ENCODE data around the gene ILDR1. TPM values are rescaled to one million over a fixed set of nuclear protein-coding genes. Genes with fewer than 3 reads are reported as not detected.
A peak's percentile ranks its signal among the peaks of the same experiment; 100 is the strongest.
"Not testable (repeated sequence)": the region's sequence is repeated elsewhere in the genome, so short reads cannot be mapped to it uniquely, and the experiment has no call there.

The ILDR1 gene
- total RNA-seq = not detected

DNA sequence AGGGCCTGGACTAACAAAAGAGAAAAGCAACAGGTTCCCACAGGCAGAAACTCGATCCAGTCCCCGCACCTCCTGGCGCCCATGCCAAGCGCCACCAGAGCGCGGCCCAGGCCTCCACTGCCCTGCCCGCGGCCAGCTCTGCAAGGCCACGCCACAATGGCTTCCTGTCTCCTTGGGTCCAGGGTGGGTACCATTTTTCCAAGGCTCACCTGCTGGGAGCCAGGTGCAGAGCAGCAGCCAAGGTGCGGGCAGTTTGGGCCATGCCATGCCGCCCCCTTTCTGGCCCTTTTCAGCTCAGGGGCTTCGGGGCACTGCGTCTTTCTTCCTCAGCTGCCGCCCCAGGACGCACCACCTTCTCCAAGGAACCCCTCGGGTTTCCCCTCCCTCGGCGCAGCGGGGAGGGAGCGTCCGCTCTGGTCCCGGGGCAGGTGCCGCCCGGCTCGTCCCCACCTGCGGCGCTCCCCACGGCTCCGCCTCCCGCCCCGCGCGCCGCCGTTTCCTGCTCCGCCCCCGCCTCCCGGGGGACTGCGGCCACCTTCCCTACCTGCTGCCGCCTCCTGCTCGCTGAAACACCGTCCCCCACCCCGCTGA is at the start of gene ILDR1:
ILDR1 (minus strand) TSS at position 437 of the 591 bp plus-strand sequence; CDS start at position 267, 170 bp downstream.
- POLR2A ChIA-PET = no interaction called here
- ATAC-seq (ENCODE audit: low read depth) = peak; percentile 70
- H3K27ac Mint-ChIP-seq = no peak within 1 kb of the TSS

DNA sequence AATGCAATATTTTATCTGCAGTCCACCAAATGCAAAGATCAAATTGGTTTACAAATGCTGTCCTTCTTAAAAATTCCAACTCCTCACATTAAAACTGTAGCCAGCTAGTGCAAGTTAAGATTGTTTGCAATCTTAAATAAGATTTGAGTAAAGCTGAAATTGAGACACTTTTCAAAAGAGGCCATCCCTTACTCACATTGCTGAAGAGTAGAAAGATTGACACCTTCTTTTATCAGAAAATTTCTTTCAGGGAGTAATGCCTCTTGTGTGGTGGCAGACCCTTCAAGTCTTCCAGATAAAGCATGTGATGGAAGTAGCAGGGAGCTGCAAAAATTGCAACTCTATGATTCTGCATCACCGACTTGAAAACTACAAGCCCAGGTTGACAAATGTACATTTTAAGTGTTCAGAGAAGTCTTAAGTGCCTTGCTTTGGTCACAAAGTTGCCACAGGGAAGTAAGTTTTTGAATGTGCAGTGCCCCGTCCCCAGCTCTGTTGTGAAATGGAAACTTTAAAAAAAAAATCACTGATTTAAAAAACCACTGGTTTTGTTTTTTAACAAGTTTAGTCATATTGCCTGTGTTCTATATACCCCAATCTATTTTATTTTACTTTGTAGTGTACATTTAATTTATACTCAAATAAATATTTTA is 45.7 kb upstream of the ILDR1 start:
- Mint-ChIP-seq H3K9me3 (no peaks in the 10 kb centered on the region), H3K27me3 (peaks cover 16% of the 10 kb centered on the region)
- ATAC-seq (ENCODE audit: low read depth) = no peak

More for the DNA sequence above, at the start of gene ILDR1:
- Mint-ChIP-seq H3K4me1 (peaks cover 4% of the 10 kb centered on the region), H3K4me3 (peak within 1 kb of the TSS; percentile 80), H3K27me3 (peaks cover 45% of the 10 kb centered on the region), H3K36me3 (no peaks in the 10 kb centered on the region), H3K9me3 (no peaks in the 10 kb centered on the region)
- peak; percentile 54 for DNase-seq

DNA sequence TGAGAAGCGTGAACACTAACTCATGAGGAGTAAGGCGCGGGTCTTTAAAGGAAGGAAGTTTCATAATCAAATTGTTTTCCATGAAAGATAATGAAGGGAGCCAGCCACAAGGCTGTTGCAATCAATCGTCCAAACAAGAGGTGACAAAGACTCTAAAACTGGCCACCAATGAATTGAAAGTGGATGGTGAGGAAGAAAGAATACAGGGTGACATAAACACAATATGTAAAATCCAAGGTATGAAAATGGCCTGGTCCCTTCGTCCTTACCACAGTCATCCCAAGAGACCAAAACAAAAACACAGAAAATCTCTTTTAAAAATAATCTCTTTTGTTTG is 45.1 kb upstream of the ILDR1 start:
- no peak overlapping the region for H3K4me3 Mint-ChIP-seq
- ATAC-seq (ENCODE audit: low read depth) = no peak
- H3K27me3 Mint-ChIP-seq = peaks cover 18% of the 10 kb centered on the region
- H3K4me1 Mint-ChIP-seq = no peaks in the 10 kb centered on the region
- POLR2A ChIA-PET = no interaction called here
- H3K27ac Mint-ChIP-seq = no peak overlapping the region
- no peak for DNase-seq
- no peaks in the 10 kb centered on the region for H3K36me3 Mint-ChIP-seq
- no peaks in the 10 kb centered on the region for H3K9me3 Mint-ChIP-seq

More for the DNA sequence above, 45.7 kb upstream of the ILDR1 start:
- POLR2A ChIA-PET = no interaction called here
- Mint-ChIP-seq H3K4me1 (no peaks in the 10 kb centered on the region), H3K4me3 (no peak overlapping the region), H3K27ac (no peak overlapping the region), H3K36me3 (no peaks in the 10 kb centered on the region)
- no peak for DNase-seq

DNA sequence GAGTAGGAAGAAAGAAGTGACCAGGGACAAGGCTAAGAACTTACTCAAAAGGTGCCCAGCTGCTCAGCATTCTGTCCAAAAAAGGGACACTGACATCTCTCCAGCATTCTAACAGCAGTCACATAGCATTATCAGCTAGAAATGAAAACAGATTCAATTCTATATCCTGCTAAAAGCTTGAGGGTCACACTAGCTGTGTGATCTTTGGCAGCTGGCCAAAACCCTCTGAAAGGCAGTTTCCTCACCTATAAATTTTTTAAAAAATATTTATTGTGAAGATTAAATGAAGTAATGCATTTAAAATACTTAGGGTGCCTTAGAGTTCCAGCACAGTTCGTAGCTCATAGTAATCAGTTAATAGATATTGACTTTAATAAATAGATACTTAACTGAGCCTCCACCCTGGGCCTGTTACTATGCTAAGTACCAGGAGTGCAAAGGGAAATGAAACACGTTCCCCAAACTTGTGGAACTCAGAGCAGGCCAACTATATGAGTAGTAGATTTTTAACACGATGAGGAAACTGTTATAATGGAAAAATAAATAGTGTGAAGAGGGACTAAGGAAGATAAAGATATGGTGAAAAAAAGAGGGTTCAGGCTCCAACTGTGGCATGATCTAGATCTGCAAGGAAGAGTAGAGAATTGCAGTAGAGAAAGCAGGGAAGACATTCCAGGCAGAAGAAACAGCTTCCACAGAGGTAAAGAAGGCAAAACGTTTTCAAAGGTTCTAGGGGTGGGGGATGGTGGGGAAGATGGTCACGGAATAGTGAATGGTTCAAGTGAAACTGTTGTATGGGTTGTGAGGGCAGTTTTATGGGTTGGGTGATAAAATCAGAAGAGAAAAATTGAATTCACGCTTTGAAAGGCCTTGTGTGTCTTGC is 44.5 kb upstream of the ILDR1 start:
- Mint-ChIP-seq H3K27ac (no peak overlapping the region), H3K27me3 (peaks cover 20% of the 10 kb centered on the region), H3K4me3 (no peak overlapping the region), H3K4me1 (no peaks in the 10 kb centered on the region), H3K9me3 (no peaks in the 10 kb centered on the region), H3K36me3 (no peaks in the 10 kb centered on the region)
- POLR2A ChIA-PET = no interaction called here
- ATAC-seq (ENCODE audit: low read depth) = no peak
- no peak for DNase-seq

DNA sequence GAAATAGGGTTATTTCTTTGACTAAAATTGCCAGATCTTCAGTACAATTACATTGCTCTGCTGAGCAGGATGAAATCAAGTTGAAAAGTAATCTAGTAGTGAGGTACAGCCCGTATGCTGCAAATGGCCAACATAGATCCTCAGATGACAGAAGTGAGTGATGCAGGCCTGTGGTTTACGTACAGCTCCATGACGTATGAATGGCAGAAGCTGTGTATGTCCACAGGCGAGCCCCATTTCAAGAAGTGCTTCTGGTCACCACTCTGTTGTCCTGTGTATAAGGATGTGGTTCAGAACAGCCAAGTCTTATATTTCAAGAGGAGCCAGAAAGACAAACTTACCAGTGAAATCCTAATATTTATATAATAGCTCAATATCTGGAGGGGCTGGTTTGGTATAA is 42.3 kb upstream of the ILDR1 start:
- POLR2A ChIA-PET = no interaction called here
- no peak for DNase-seq
- no peaks in the 10 kb centered on the region for H3K9me3 Mint-ChIP-seq
- H3K27ac Mint-ChIP-seq = no peak overlapping the region
- no peak for ATAC-seq (ENCODE audit: low read depth)
- peaks cover 23% of the 10 kb centered on the region for H3K27me3 Mint-ChIP-seq
- no peaks in the 10 kb centered on the region for H3K4me1 Mint-ChIP-seq
- no peak overlapping the region for H3K4me3 Mint-ChIP-seq
- no peaks in the 10 kb centered on the region for H3K36me3 Mint-ChIP-seq

DNA sequence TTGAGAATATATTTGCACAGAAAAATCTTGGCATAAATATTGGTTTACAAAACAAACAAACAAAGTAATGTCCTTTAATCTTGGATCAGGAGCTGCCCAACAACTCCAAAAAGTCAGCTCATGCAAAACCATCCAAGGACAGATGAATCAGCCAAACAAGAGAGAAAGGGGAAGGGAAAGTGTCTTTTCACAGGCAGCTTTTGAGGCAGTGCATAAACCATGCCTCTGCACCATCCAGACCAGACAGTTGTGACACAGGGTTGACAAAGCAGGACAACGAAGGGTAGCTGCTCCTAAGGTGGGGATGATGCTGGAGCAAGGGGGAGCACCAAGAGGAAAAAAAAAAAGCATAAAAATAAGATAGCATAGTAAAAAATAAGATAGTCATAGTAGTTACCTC is 41.9 kb upstream of the ILDR1 start:
- no peak for ATAC-seq (ENCODE audit: low read depth)
- H3K27me3 Mint-ChIP-seq = peaks cover 27% of the 10 kb centered on the region
- H3K4me3 Mint-ChIP-seq = no peak overlapping the region
- H3K36me3 Mint-ChIP-seq = no peaks in the 10 kb centered on the region
- no peaks in the 10 kb centered on the region for H3K9me3 Mint-ChIP-seq
- H3K4me1 Mint-ChIP-seq = no peaks in the 10 kb centered on the region
- POLR2A ChIA-PET = no interaction called here
- DNase-seq = no peak
- no peak overlapping the region for H3K27ac Mint-ChIP-seq

DNA sequence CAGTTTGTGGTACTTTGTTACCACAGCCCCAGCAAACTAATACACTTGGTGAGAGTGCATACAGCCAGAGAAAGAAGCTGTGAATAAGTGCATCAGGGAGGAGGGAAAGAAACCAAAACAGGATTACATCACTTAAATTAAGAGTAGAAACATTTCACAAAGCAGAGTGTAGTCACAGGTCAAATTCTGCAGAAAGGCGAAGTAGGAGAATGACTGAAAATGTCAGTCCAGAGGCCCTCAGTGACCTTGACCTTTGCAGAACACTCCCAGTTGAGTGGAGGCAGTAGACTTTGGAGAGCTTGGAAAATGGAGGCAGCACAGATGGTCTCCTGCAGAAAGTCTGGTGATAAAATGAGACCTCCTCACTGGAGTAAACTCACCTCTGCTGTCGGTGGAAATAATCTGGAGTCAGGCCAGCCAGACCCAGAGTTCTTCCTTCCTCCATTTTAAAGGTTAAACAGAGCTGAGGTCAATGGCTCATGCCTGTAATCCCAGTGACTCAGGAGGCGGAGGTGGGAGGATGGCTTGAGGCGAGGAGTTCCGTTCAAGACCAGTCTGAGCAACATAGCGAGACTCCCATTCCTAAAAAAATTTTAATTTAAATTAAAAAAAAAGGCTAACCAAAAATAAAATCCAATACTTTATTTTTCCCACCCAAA is 38.1 kb upstream of the ILDR1 start:
- ATAC-seq (ENCODE audit: low read depth) = no peak
- Mint-ChIP-seq H3K9me3 (no peaks in the 10 kb centered on the region), H3K27ac (no peak overlapping the region), H3K4me3 (no peak overlapping the region), H3K4me1 (no peaks in the 10 kb centered on the region), H3K36me3 (no peaks in the 10 kb centered on the region), H3K27me3 (peaks cover 41% of the 10 kb centered on the region)
- DNase-seq = no peak
- POLR2A ChIA-PET = no interaction called here

DNA sequence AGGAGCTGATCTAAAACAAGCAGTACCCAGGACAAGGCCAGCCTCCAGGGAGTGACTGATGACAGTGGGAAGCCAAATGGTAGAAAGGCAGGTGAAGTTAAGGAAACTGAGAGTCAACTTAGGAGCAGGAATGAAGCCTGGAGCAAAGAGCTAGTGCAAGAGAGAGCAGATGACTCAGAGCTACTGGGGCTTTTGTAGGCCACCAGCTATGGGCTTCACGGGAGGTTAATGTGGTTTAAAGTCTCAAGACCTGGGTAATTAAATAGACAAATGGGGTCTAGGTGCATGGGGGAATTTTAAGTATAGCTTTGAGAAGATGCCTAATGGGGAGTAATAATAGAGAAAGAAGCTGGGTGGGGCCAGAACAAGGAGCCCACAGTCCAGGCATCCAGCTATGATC is 36.2 kb upstream of the ILDR1 start:
- Mint-ChIP-seq H3K9me3 (no peaks in the 10 kb centered on the region), H3K27ac (no peak overlapping the region), H3K27me3 (peaks cover 39% of the 10 kb centered on the region), H3K4me3 (no peak overlapping the region), H3K4me1 (no peaks in the 10 kb centered on the region), H3K36me3 (no peaks in the 10 kb centered on the region)
- ATAC-seq (ENCODE audit: low read depth) (no peak), DNase-seq (no peak)
- POLR2A ChIA-PET = no interaction called here

DNA sequence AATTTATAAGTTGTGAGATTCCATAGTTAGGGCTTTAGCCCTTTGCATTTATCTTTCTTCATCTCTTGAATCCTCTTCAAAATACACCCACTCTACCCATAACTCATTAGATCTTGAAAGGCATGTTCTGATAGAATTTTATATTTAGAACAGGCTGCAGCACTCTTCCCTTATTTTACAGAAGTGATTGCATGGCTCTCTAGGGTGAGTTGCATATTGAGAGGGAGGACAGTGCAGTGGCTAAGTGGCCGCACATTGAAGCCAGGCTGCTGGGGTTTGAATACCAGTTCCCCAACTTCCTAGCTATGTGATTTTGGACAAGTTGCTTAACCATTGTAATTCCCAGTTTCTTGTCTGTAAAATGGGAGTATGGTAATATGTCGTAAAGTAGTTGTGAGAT is 35.6 kb upstream of the ILDR1 start:
- H3K4me3 Mint-ChIP-seq = no peak overlapping the region
- no peak overlapping the region for H3K27ac Mint-ChIP-seq
- no peaks in the 10 kb centered on the region for H3K4me1 Mint-ChIP-seq
- ATAC-seq (ENCODE audit: low read depth) (no peak), DNase-seq (no peak)
- POLR2A ChIA-PET = no interaction called here
- no peaks in the 10 kb centered on the region for H3K9me3 Mint-ChIP-seq
- no peaks in the 10 kb centered on the region for H3K36me3 Mint-ChIP-seq
- peaks cover 39% of the 10 kb centered on the region for H3K27me3 Mint-ChIP-seq

DNA sequence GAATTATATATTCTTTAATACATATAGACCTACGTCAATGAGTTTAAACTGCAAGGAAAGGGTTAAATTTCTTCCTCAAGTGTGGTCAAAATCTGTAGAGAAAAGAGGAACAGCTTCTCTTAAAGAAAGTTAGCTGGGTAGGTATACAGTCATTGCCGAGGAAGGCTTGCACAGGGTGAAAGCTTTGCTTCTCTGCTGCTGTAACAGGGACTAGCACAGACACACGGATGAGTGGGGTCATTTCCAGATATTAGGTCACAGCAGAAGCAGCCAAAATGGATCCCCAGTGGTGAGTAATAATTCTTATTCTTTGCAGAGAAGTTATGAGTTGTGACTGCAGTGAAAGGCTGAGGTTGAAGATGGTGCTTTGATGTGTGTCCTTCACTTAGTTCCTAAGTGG is 33.2 kb upstream of the ILDR1 start, which contains the start of gene CD86:
CD86 (plus strand) TSS at position 148 of the 400 bp plus-strand sequence; CDS start at position 276, 128 bp downstream.
- H3K9me3 Mint-ChIP-seq = no peaks in the 10 kb centered on the region
- DNase-seq (no peak), ATAC-seq (ENCODE audit: low read depth) (no peak)
- no peaks in the 10 kb centered on the region for H3K4me1 Mint-ChIP-seq
- H3K36me3 Mint-ChIP-seq = no peaks in the 10 kb centered on the region
- POLR2A ChIA-PET = no interaction called here
- peaks cover 48% of the 10 kb centered on the region for H3K27me3 Mint-ChIP-seq
- H3K27ac Mint-ChIP-seq = no peak within 1 kb of the TSS
- no peak within 1 kb of the TSS for H3K4me3 Mint-ChIP-seq

DNA sequence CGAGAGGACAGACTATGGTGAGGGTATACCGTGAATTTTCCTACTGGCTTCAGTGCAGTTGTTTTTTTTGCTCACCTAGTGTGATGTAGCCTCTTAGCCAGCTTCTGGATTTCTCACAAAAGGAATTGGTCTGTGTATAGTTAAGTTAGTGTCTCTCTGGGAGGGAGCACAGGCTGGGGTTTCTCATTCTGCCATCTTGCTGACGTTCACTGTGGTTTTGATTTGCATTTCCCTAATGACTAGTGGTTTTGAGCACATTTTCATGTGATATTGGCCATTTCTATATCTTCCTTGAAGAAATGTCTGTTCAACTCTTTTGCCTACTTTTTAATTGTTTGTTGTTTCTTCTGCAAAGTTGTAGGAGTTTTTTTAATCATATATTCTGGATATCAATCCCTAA is 30.9 kb upstream of the ILDR1 start:
- Mint-ChIP-seq H3K27me3 (peaks cover 38% of the 10 kb centered on the region), H3K27ac (no peak overlapping the region), H3K4me3 (no peak overlapping the region), H3K36me3 (no peaks in the 10 kb centered on the region), H3K9me3 (peaks cover 5% of the 10 kb centered on the region), H3K4me1 (no peaks in the 10 kb centered on the region)
- POLR2A ChIA-PET = no interaction called here
- ATAC-seq (ENCODE audit: low read depth) (no peak), DNase-seq (no peak)

DNA sequence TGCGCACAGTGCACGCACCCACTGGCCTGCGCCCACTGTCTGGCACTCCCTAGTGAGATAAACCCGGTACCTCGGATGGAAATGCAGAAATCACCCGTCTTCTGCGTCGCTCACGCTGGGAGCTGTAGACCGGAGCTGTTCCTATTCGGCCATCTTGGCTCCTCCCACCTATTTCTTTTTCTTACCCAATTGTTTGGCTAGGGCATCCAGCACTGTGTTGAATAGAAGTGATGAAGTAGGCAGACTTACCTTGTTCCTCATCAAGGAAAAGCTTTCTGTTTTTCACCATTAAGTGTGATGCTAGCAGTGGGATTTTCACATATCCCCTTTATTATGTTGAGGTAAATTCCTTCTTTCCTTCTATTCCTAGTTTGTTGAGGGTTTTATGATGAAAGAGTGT is 25.7 kb upstream of the ILDR1 start:
- ATAC-seq (ENCODE audit: low read depth); H3K4me1 Mint-ChIP-seq; POLR2A ChIA-PET; H3K27ac Mint-ChIP-seq; H3K9me3 Mint-ChIP-seq; H3K4me3 Mint-ChIP-seq; DNase-seq; H3K36me3 Mint-ChIP-seq: not testable (repeated sequence)
- peaks cover 18% of the 10 kb centered on the region for H3K27me3 Mint-ChIP-seq

DNA sequence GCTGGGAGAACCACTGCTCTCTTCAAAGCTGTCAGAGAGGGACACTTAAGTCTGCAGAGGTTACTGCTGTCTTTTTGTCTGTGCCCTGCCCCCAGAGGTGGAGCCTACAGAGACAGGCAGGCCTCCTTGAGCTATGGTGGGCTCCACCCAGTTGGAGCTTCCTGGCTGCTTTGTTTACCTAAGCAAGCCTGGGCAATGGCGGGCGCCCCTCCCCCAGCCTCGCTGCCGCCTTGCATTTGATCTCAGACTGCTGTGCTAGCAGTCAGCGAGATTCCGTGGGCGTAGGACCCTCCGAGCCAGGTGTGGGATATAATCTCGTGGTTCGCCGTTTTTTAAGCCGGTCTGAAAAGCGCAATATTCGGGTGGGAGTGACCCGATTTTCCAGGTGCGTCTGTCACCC is 25.2 kb upstream of the ILDR1 start:
- H3K27me3 Mint-ChIP-seq = peaks cover 18% of the 10 kb centered on the region
- DNase-seq; H3K4me3 Mint-ChIP-seq; H3K36me3 Mint-ChIP-seq; H3K9me3 Mint-ChIP-seq; ATAC-seq (ENCODE audit: low read depth); H3K4me1 Mint-ChIP-seq; POLR2A ChIA-PET; H3K27ac Mint-ChIP-seq: not testable (repeated sequence)
